ENCODE measurements around the gene SCN10A.

DNA sequence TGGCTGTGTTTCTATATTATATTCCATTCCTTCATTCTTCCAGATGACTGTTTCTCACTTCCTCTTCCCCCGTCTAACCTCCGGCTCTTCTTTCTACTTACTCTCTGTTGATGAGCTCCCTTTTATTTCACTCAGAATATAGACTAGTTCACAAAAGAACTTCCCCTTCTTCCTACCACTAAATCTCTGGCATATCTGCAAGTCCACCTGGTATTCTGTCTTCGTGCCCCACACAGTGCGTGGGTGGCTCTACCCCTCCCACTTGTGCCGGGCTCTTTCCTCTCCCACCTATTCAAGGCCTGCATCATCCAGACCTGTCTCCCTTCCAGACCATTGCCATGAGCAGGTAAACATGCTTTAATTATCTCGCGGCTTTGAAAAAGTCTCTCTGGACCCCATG is 73.0 kb downstream of the SCN10A start:
- TF ChIP-seq EZH2phosphoT487 (IDR thresholded peaks at IDR 0.05; ENCODE audit: insufficient read depth, low read depth) (no peak), EZH2 (IDR thresholded peaks at IDR 0.05; ENCODE audit: insufficient read depth, poor library complexity, severe bottlenecking) (no peak)
